Measurements from ENCODE around the gene ITIH4.

Gene ITIH4

DNA sequence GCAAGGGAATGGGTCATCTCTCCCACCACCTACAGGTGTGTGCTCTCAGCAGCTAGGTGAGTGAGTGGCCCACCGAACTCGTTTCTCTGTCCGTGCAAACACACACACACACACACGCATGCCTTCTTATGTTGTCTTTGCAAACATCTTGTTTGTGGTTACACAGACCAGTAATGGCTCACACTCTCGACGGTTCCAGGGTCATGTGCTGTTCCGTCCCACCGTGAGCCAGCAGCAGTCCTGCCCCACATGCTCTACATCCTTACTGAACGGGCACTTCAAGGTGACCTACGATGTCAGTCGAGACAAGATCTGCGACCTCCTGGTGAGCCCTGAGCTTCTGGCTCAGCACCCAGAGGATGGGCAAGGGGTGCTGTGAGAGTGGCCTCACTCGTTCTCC is 48.7 kb downstream of the ITIH4 start:
- Histone ChIP-seq H3K36me3 (ENCODE audit: insufficient read depth, low read length) (no peaks in the 10 kb centered on the region), H3K9ac (ENCODE audit: low read depth, low read length) (no peak overlapping the region), H3K4me3 (ENCODE audit: low read depth in 1 of 2, low read length in 2 of 2) (no peak overlapping the region), H3K27ac (ENCODE audit: low read length) (no peak overlapping the region), H2AFZ (ENCODE audit: low read depth, low read length) (no peak overlapping the region), H3K9me3 (ENCODE audit: insufficient read depth, low read length, severe bottlenecking) (no peaks in the 10 kb centered on the region), H3K27me3 (ENCODE audit: insufficient read depth, low read length, poor library complexity) (peaks cover 6% of the 10 kb centered on the region), H4K20me1 (ENCODE audit: insufficient read depth, low read length) (no peaks in the 10 kb centered on the region), H3K4me2 (ENCODE audit: insufficient read depth, low read length) (no peak overlapping the region), H3K4me1 (ENCODE audit: insufficient read depth, low read length) (no peaks in the 10 kb centered on the region), H3K79me2 (ENCODE audit: insufficient read depth, low read length) (no peaks in the 10 kb centered on the region)
- TF ChIP-seq EZH2 (IDR thresholded peaks at IDR 0.05; ENCODE audit: borderline replicate concordance, low read depth, low read length, severe bottlenecking) = no peak
- TF ChIP-seq, protein P1, sequence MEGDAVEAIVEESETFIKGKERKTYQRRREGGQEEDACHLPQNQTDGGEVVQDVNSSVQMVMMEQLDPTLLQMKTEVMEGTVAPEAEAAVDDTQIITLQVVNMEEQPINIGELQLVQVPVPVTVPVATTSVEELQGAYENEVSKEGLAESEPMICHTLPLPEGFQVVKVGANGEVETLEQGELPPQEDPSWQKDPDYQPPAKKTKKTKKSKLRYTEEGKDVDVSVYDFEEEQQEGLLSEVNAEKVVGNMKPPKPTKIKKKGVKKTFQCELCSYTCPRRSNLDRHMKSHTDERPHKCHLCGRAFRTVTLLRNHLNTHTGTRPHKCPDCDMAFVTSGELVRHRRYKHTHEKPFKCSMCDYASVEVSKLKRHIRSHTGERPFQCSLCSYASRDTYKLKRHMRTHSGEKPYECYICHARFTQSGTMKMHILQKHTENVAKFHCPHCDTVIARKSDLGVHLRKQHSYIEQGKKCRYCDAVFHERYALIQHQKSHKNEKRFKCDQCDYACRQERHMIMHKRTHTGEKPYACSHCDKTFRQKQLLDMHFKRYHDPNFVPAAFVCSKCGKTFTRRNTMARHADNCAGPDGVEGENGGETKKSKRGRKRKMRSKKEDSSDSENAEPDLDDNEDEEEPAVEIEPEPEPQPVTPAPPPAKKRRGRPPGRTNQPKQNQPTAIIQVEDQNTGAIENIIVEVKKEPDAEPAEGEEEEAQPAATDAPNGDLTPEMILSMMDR (IDR thresholded peaks at IDR 0.05; ENCODE audit: borderline replicate concordance, extremely low read depth, low read length, poor library complexity, severe bottlenecking) = no peak
- DNase-seq (no peak), ATAC-seq (ENCODE audit: insufficient read depth, low read depth) (no peak)

DNA sequence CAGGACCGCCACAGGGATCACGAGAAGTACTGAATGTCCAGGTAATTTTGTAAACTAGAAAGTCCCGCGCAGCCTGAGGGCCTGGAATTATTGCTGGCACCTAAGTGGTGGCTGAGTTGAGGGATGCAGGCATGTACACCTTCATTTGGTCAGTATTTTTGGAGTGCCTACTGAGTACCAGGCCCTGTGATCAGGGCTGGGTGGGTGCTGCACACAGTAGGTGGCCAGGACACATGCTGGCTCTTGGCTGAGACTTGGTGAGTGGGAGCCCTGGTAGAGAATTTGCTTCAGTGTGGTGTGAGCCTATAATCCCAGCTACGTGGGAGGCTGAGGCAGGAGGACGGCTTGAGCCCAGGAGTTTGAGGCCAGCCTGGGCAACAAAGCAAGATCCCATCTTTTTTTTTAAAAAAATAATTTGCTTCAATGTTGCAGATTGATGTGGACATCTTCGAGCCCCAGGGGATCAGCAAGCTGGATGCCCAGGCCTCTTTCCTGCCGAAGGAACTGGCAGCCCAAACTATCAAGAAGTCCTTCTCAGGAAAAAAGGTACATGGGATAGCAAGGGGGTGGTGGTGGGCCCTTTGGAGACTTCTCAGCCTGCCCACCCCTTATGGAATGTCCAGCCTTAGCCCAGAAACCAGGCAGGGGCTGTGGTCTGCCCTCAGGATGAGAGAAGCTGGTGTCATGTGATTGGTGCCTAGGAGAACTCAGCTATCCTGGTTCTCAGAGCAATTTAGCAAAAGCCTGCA is 50.5 kb downstream of the ITIH4 start:
- Histone ChIP-seq H3K9ac (ENCODE audit: low read depth, low read length) (no peak overlapping the region), H3K9me3 (ENCODE audit: insufficient read depth, low read length, severe bottlenecking) (no peaks in the 10 kb centered on the region), H3K79me2 (ENCODE audit: insufficient read depth, low read length) (no peaks in the 10 kb centered on the region), H3K27ac (ENCODE audit: low read length) (no peak overlapping the region), H3K27me3 (ENCODE audit: insufficient read depth, low read length, poor library complexity) (peaks cover 6% of the 10 kb centered on the region), H3K4me2 (ENCODE audit: insufficient read depth, low read length) (no peak overlapping the region), H2AFZ (ENCODE audit: low read depth, low read length) (no peak overlapping the region), H3K4me1 (ENCODE audit: insufficient read depth, low read length) (no peaks in the 10 kb centered on the region), H4K20me1 (ENCODE audit: insufficient read depth, low read length) (no peaks in the 10 kb centered on the region), H3K4me3 (ENCODE audit: low read depth in 1 of 2, low read length in 2 of 2) (no peak overlapping the region), H3K36me3 (ENCODE audit: insufficient read depth, low read length) (no peaks in the 10 kb centered on the region)
- no peak for ATAC-seq (ENCODE audit: insufficient read depth, low read depth)
- no peak for TF ChIP-seq EZH2 (IDR thresholded peaks at IDR 0.05; ENCODE audit: borderline replicate concordance, low read depth, low read length, severe bottlenecking)
- TF ChIP-seq, protein P1 (IDR thresholded peaks at IDR 0.05; ENCODE audit: borderline replicate concordance, extremely low read depth, low read length, poor library complexity, severe bottlenecking) = no peak
- DNase-seq = no peak

DNA sequence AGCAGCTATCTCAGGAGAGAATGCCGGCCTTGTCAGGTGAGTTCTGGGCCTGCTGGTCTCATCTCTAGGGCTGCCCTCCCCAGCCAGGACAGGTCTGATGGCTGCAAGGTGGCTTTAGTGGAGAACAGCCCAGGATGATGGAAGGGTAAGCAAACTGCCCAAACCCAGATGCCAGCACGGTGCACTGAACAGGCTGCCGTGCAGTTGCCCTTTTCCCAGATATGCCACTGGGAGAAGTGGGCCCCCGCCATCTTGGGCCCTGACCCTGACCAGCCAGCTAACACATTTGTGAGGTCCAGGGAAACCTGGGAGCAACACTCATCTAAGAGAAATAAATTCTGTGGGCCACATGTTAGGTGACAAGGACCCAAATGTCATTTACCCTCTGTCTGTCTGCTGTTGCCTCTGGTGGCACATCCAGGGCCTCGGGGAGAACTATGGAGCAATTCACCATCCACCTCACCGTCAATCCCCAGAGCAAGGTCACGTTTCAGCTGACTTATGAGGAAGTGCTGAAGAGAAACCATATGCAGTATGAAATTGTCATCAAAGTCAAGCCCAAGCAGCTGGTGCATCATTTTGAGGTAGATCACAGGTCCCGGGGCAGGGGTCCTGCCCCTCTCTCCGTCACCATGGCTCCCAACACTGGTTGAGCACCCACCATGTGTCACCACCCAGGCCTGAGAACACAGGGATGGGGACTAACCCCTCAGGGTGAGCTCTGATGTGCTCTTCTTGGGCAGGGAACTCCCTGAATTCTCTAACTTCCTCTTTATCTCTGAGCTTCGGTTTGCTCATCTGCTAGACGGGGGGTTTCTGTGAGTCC is 51.2 kb downstream of the ITIH4 start:
- Histone ChIP-seq H3K4me2 (ENCODE audit: insufficient read depth, low read length) (no peak overlapping the region), H3K79me2 (ENCODE audit: insufficient read depth, low read length) (no peaks in the 10 kb centered on the region), H3K27ac (ENCODE audit: low read length) (no peak overlapping the region), H3K4me1 (ENCODE audit: insufficient read depth, low read length) (no peaks in the 10 kb centered on the region), H4K20me1 (ENCODE audit: insufficient read depth, low read length) (no peaks in the 10 kb centered on the region), H3K9me3 (ENCODE audit: insufficient read depth, low read length, severe bottlenecking) (no peaks in the 10 kb centered on the region), H3K9ac (ENCODE audit: low read depth, low read length) (no peak overlapping the region), H3K36me3 (ENCODE audit: insufficient read depth, low read length) (no peaks in the 10 kb centered on the region), H3K4me3 (ENCODE audit: low read depth in 1 of 2, low read length in 2 of 2) (no peak overlapping the region), H2AFZ (ENCODE audit: low read depth, low read length) (no peak overlapping the region), H3K27me3 (ENCODE audit: insufficient read depth, low read length, poor library complexity) (peaks cover 6% of the 10 kb centered on the region)
- no peak for TF ChIP-seq EZH2 (IDR thresholded peaks at IDR 0.05; ENCODE audit: borderline replicate concordance, low read depth, low read length, severe bottlenecking)
- TF ChIP-seq, protein P1 (IDR thresholded peaks at IDR 0.05; ENCODE audit: borderline replicate concordance, extremely low read depth, low read length, poor library complexity, severe bottlenecking) = no peak
- no peak for ATAC-seq (ENCODE audit: insufficient read depth, low read depth)
- DNase-seq = no peak

All from DND-41 (cell line).